Measurements from ENCODE around the gene ISL2.
"Not testable (repeated sequence)": the region's sequence is repeated elsewhere in the genome, so short reads cannot be mapped to it uniquely, and the experiment has no call there.

Gene ISL2

GRCh38 chr15:76336254-76337058 lies at the start of gene ISL2:
ISL2 (plus strand) TSS chr15:76336773; CDS start chr15:76336884, 111 bp downstream.
- FAIRE-seq: no peak

DNA sequence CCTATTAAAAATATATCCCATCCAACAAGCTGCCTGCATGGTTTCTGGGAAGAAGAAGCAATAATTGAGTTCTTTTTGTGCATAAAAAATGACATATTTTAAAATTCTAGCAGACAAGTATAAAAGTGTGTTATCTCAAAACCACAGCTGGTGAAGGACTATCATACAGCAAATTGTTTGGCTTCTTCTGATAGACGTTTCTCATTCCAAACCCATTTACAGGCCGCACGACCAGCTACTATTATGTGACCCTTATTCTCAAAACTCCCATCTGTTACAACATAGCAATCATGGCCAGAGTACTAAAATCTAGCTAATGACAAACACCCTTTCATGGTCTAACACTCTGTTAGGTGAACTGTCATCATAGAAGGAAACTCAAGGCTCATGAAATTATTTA lies 47.0 kb upstream of the ISL2 start:
- FAIRE-seq: no peak

DNA sequence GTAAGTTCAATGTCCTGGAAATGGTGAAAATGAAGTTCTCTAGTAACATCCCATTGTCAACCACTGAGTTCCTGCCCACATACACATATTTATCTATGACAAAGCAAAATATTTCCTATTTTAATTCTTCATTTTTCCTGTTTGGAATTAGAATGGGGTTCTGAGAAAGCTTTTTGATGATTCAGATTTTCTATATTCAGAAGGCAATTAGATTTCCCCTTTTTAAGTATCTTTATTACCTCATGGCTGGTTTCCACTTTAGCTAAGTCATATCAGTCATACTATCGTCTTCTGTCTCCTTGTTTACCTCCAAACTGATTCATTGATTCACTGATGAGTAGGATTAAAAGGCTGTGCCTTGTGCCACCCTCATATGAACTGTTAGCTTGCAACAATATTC lies 43.2 kb upstream of the ISL2 start:
- FAIRE-seq: no peak

DNA sequence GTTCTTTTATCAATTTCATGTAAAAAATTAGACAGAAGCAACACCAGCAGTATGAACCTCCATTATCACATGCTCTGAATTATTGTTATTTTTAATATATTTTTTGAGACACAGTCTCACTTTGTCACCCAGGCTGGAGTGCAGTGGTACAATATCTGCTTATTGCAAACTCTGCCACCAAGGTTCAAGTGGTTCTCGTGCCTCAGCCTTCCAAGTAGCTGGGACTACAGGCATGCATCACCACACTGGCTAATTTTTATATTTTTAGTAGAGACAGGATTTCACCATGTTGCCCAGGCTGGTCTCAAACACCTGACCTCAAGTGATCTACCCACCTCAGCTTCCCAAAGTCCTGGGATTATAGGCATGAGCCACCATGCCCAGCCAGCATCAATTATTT lies 42.1 kb upstream of the ISL2 start:
- FAIRE-seq: not testable (repeated sequence)

DNA sequence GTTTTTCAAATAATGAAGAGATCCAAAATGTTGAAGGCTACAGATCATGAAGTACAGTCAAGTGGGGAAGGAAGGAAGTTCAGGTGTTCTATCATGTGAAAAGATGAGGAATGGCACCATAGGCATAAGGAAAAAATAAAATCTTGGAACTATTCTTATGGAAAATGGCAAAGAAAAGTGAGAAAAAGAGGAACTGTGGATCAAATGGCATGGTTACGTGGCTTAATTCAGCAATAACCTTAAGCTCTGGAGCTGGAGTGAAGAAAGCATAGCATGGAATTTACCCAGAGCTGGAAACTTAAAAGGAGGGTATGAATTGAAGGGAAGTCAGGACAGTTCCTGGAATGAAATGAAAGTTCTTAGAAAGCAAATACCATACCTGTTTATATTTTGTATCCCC lies 39.7 kb upstream of the ISL2 start:
- FAIRE-seq: no peak

- not testable (repeated sequence) for FAIRE-seq
Measured at GRCh38 chr15:76297951-76298350, 38.6 kb upstream of the ISL2 start.

DNA sequence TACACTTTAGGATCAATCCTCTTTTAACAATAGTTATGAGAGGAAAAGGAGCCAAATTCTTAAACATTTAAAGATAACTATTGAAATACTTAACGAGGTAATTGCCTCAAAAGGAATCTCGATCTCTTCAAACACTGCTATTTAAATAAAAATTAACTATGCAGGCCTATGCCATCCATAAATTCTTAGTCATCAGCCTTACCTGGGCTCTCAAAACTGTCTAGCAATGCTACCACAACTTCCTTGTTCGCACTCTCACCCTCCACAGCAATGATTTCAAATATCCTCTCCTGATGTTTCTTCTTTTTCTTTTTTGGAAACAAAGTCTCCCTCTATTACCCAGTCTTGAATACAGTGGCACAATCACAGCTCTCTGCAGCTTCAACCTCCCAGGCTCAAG lies 37.6 kb upstream of the ISL2 start:
- FAIRE-seq: no peak

- no peak for FAIRE-seq
Measured at GRCh38 chr15:76299786-76300185, 36.8 kb upstream of the ISL2 start.

DNA sequence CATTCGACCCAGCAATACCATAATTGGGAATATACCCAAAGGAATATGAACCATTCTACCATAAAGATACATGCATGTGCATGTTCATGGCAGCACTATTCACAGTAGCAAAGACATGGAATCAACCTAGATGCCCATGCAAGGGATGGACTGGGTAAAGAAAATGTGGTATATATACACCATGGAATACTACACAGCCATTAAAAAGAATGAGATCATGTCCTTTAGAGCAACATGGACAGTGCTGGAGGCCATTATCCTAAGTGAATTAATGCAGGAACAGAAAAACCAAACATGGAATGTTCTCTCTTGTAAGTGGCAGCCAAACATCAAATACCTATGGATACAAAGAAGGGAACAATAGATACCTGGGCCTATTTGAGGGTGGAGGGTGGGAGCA lies 32.7 kb upstream of the ISL2 start:
- no peak for FAIRE-seq

DNA sequence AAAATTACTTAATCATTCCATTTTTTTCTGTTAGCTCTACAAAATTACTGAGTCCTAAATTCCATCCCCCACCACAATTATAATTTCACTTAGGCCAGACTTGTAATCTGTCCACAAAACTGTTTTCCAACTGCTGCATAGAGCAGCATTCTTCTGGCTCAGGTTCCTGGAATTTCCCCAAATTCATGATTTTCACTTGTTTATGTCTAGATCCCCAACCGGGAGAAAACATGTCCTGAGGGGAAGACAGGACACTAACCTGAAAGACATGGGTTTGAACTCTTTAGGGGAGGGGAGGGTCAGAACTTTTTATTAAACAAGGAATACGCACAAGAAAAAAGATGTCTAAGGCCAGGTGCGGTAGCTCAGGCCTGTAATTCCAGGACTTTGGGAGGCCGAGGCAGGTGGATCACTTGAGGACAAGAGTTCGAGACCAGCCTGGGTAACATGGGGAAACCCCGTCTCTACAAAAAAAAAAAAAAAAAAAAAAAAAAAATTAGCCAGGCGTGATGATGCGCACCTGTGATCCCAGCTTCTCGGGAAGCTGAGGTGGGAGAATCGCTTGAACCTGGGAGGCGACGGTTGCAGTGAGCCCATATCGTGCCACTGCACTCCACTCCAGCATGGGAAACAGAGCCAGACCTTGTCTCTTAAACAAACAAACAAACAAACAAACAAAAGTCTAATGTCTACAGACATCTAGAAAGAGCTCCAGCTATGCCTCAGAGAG lies 26.8 kb upstream of the ISL2 start:
- no peak for FAIRE-seq

DNA sequence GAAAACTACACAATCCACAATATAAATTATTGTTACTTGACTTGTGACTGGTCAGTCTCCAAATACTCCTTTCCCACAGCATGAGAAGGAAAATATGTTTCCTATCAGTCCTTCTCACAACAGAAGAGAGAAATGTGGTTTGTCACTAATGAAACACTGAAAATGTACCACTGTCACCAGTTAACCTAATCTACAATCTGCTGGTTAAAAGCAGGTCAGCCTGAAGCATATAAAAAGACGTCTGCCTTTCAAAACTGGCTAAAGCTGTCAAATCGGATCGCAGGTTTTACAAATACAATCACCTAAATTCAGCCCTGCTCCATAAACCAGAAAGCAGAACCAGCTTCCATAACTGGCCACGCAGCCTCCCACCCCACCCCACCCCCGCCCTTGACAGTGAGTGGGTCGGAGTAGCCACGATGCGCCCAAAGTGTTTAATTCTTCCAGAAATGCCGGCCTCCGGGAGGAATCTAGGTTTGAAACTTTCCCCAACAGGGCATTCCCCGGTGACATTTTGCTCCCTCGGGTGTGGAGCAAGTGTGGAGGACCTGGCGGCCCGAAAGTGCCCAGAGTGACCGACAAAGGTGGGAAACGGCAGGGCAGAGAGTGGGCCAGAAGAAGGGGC lies 26.0 kb upstream of the ISL2 start:
- FAIRE-seq: no peak

DNA sequence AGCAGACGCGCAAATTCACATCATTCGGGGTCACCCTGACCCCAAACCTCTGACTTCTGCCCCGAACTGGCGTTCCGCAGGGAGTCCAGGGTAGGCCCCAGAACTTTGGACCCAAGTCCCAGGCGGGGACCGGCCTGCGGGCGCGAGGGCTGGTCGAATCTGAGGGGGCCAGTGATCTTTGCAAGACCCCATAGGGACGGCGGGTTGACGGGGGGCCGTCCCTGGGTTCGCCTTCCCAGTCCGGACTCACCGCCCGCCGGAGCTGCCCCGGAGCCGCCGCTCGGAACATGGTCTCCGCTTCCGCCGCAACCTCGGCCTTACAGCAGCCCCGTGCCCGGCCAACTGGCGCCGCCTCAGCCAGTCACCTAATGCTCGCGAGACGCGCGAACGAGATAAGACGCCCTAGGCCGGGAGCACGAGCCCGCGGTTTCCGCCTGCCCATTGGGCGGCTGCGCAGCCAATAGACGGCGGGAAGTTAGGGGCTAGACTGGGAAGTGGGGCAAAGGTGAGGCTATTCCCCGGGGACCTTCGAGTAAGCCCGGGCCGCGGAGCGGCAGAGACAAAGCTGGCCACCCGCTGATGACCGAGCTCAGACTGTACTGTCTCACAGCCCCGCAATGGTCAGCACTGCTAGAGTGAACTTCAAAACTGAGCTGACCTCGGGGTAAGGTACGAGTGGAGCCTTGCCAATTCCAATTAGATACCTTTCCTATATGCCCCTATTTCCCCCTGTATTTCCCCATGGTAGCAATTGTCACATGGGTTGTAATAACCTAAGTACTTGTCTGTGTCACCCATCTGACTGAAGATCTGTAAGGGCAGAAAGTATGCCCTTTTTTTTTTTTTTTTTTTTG lies 25.2 kb upstream of the ISL2 start, which contains the start of gene ETFA:
Gene ETFA (minus strand): TSS at position 370 of the 854 bp plus-strand sequence. CDS start 81 bp downstream, at position 289.
- no peak for FAIRE-seq

DNA sequence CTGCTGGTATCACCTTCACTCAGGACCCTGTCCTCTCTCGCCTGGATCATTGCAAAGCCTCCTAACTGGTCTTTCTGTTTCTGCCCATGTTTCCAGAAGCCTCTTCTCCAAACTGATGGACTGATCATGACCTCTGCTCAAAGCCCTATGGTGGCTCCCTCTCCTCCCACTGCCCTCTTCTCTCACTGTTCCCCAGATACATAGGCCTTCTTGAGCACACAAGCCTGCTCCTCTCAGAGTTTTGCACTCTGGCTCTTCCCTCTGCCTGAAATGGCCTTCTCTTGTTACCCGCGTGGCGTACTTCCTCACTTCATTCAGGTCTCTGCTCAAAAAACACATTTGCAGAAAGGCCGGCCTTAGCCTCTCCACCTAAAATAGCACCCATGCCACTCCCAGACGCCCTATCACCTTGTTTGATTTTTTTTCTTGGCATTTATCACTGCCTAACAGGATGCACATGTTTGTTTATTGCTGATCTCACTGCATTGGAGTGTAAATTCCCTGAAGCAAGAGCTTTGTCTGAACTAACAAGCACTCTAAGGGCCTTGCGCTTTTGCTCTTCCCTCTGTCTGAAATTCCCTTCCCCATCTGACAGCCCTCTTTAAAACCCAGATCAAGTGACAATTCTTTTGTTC lies 23.9 kb upstream of the ISL2 start:
- no peak for FAIRE-seq

DNA sequence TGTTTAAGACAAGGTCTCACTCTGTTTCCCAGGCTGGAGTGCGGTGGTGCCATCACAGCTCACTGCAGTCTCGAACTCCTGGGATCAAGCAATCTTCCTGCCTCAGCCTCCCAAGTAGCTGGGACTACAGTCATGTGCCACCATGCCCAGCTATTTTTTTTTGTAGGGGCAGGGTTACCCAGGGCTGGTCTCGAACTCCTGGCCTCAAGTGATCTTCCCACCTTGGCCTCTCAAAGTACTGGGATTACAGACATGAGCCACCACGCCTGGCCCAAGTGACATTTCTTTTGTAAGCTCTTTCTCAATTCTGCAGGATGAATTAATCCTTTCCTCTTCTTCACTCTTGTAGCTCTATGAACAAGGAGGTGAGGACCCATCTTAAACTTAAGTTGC lies 23.4 kb upstream of the ISL2 start:
- not testable (repeated sequence) for FAIRE-seq

DNA sequence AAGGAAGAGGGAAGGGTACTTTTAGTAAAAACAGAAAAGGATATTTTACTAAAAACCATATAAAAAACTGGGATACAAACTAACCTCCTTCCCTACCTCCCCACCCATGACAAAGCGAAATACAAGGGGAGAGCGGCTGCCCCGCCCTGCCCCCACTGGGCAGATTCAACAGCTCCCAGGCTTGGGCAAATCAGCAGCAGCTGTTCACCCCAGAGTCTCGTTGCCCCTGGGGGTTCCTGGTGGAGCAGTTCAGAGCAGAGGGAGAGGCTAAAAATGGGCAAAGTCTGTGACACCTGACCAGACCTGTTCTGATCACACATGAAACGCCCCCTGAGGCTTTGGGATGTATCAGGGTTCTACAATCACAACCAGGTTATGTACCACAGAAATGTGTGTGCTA lies 22.8 kb upstream of the ISL2 start:
- FAIRE-seq: no peak

- no peak for FAIRE-seq
Measured at GRCh38 chr15:76320012-76320411, 16.6 kb upstream of the ISL2 start.

DNA sequence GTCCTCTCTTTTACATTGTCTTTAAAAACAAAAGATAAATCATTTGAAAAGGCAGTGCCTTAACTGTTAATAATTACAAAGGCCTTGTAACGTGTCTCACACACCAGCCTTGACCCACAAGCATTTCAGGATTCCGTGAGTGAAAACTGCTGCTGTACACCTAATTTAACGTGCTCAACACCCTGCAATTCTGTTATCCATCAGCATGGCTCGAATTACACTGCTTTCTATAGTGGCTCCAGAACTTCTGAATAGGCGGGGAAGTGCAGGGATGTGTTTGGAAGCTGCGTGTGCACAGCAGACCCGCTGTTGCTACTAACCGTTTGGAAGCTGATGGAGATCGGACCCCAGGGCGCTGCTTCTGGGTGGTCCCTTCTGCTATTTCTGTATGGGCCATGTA lies 15.4 kb upstream of the ISL2 start:
- FAIRE-seq: no peak

- no peak for FAIRE-seq
Measured at GRCh38 chr15:76321602-76322001, 15.0 kb upstream of the ISL2 start.

- no peak for FAIRE-seq
Measured at GRCh38 chr15:76324066-76324465, 12.5 kb upstream of the ISL2 start.

DNA sequence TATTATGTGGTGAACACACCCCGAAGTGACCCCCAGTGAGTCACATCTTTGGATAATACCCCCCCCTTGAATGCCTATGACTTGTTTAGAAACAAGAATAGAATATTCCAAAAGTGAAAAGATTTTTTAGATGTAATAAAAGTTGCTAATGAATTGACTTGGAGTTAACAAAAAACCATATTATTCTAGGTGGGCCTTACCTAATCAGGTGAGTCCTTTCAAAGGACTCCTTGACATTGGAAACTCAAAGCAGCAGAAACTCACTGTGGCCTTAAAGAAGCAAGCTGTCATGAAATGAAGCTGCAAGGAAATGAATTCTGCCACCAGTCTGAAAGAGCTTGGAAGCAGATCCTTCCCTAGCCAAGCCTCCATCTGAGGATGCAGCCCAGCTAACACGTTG lies 10.9 kb upstream of the ISL2 start:
- no peak for FAIRE-seq

- no peak for FAIRE-seq
Measured at GRCh38 chr15:76327191-76328105, 9.1 kb upstream of the ISL2 start.
